ES-I3 (cell line): ENCODE data around the gene SPTBN5.

ENCODE experiments used
- H3K36me3 ChIP-seq: 2 replicates; pipeline ENCODE4 v1.6.1; 2013; ENCODE audit warnings: mild to moderate bottlenecking, low read length, control low read depth, moderate library complexity; ENCODE audit not compliant: insufficient read depth
- H3K4me1 ChIP-seq: 2 replicates; pipeline ENCODE4 v1.6.1; 2013; ENCODE audit warnings: mild to moderate bottlenecking, control low read depth, low read length; ENCODE audit not compliant: insufficient read depth
- H3K9ac ChIP-seq: 2 replicates; pipeline ENCODE4 v1.6.1; 2013; ENCODE audit warnings: low read depth, mild to moderate bottlenecking, low read length, moderate library complexity
- H3K9me3 ChIP-seq: 2 replicates; pipeline ENCODE4 v1.6.1; 2013; ENCODE audit warnings: mild to moderate bottlenecking, low read length, moderate library complexity; ENCODE audit not compliant: control insufficient read depth, insufficient read depth

The SPTBN5 gene

GRCh38 chr15:41890050-41890690 lies 3.7 kb downstream of the SPTBN5 start:
- H3K9ac ChIP-seq, result no peak overlapping the region
- peaks cover 3% of the 10 kb centered on the region; the same call in 1 of the 2 replicates for H3K4me1 ChIP-seq
- no peaks in the 10 kb centered on the region for H3K9me3 ChIP-seq
- no peaks in the 10 kb centered on the region for H3K36me3 ChIP-seq

- Histone ChIP-seq H3K4me1 (0 out of 2 replicates have a peak, but pooled peaks cover 2% of the 10 kb centered on the region), H3K9ac (no peak overlapping the region)
Measured at GRCh38 chr15:41888662-41889253, 5.1 kb downstream of the SPTBN5 start.

DNA sequence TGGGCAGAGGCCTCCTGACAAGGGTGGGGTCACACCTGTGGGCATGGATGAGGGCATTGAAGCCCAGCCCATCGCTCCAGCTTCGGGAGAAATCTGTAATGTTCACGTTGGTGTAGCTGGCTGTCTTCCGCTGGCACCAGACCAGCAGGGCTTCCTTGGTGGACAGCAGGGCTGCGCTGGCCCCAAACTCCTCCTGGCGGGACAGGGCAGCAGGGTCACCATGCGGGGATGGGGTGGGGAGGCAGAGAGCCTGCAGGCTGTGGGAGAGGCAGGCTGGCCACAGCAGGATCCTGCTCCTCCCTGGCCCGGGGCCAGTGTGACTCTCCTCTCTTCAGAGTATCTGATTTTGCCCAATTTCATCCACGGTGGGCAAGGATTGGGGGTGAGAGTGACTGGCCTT lies 6.0 kb downstream of the SPTBN5 start:
- Histone ChIP-seq H3K4me1 (peaks cover 3% of the 10 kb centered on the region; the same call in 1 of the 2 replicates), H3K9me3 (no peaks in the 10 kb centered on the region), H3K9ac (no peak overlapping the region), H3K36me3 (no peaks in the 10 kb centered on the region)

More at GRCh38 chr15:41888662-41889253, 5.1 kb downstream of the SPTBN5 start:
- Histone ChIP-seq H3K36me3 (no peaks in the 10 kb centered on the region), H3K9me3 (no peaks in the 10 kb centered on the region)

GRCh38 chr15:41887161-41887560 lies 6.7 kb downstream of the SPTBN5 start:
- Histone ChIP-seq H3K9ac (no peak overlapping the region), H3K4me1 (peaks cover 6% of the 10 kb centered on the region; the same call in 1 of the 2 replicates), H3K9me3 (no peaks in the 10 kb centered on the region), H3K36me3 (no peaks in the 10 kb centered on the region)

DNA sequence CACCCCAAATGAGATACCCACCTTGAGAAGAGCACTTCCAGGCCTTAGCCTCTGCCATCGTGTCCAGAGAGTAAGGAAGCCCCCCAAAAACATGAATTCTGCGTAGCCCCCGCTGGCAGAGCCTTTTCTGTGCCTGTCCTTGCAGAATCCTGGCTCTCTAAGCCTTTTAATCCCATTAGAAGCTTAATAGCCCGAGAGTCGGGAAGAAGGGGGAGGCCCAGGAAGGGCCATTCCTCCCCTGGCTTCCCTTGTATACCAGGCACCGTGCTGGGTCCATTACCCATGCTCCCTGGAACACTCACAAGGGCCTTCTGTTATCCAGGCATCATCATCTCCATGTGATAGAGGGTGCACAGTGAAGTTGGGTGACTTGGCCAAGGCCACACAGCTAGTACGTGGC lies 7.1 kb downstream of the SPTBN5 start:
- Histone ChIP-seq H3K36me3 (no peaks in the 10 kb centered on the region), H3K9ac (no peak overlapping the region), H3K9me3 (no peaks in the 10 kb centered on the region), H3K4me1 (peaks cover 6% of the 10 kb centered on the region; the same call in 1 of the 2 replicates)

- H3K9ac ChIP-seq, result no peak overlapping the region
- H3K36me3 ChIP-seq, result no peaks in the 10 kb centered on the region
- H3K9me3 ChIP-seq, result no peaks in the 10 kb centered on the region
- peaks cover 3% of the 10 kb centered on the region; the same call in 1 of the 2 replicates for H3K4me1 ChIP-seq
Measured at GRCh38 chr15:41885841-41886240, 8.0 kb downstream of the SPTBN5 start.

- no peaks in the 10 kb centered on the region for H3K36me3 ChIP-seq
- H3K9me3 ChIP-seq, result no peaks in the 10 kb centered on the region
- H3K4me1 ChIP-seq, result peaks cover 3% of the 10 kb centered on the region; the same call in 1 of the 2 replicates
- H3K9ac ChIP-seq, result no peak overlapping the region
Measured at GRCh38 chr15:41885321-41885720, 8.5 kb downstream of the SPTBN5 start.

GRCh38 chr15:41884458-41884857 lies 9.4 kb downstream of the SPTBN5 start:
- peaks cover 3% of the 10 kb centered on the region; the same call in 1 of the 2 replicates for H3K4me1 ChIP-seq
- no peak overlapping the region for H3K9ac ChIP-seq
- no peaks in the 10 kb centered on the region for H3K9me3 ChIP-seq
- H3K36me3 ChIP-seq, result no peaks in the 10 kb centered on the region

- no peaks in the 10 kb centered on the region for H3K36me3 ChIP-seq
- H3K9me3 ChIP-seq, result no peaks in the 10 kb centered on the region
- peaks cover 3% of the 10 kb centered on the region; the same call in 1 of the 2 replicates for H3K4me1 ChIP-seq
- H3K9ac ChIP-seq, result no peak overlapping the region
Measured at GRCh38 chr15:41883484-41883825, 10.4 kb downstream of the SPTBN5 start.

DNA sequence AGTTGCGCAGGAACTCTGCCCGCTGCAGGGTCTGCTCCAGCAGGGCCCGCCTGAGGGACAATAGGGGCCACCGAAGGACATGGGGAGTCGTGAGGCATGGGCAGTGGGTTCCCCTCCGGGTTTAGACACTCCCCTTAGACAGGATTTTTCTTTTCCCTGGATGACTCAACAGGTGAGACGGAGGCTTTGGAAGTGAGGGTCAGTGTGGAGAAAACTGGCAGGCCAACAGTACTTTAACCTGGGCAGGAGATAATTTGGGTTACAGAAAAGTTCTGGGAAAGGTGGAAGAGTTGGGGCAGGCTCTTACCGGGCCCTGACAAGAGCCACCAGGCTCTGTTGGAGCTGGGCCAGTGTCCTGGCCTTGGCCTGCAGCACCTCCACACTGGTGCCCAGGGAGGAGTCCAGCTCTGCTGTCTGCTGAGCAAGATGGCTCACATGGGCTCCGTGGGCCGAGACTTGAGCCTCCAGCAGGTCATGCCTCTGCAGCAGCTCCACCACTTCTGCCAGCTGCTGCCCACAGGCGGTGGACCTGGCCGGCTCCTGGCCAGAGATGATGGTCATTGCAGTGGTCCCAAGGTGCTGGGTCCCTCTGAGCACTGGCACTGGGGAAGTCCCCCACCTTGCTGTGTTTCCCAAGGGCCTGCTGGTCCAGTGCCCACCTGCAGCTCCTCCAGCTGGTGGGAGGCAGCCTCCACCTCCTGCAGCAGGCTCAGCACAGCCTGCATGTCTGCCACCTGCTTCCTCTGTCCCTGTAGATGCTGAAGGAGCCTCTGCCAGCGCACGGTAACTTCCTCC lies 11.0 kb downstream of the SPTBN5 start:
- peak overlapping the region; percentile 51 for H3K9ac ChIP-seq

GRCh38 chr15:41881920-41882688 lies 11.7 kb downstream of the SPTBN5 start:
- Histone ChIP-seq H3K9ac (peak overlapping the region; percentile 51), H3K9me3 (no peaks in the 10 kb centered on the region)

More for the DNA sequence above, 11.0 kb downstream of the SPTBN5 start:
- Histone ChIP-seq H3K9me3 (no peaks in the 10 kb centered on the region), H3K36me3 (no peaks in the 10 kb centered on the region), H3K4me1 (peaks cover 3% of the 10 kb centered on the region; the same call in 1 of the 2 replicates)

DNA sequence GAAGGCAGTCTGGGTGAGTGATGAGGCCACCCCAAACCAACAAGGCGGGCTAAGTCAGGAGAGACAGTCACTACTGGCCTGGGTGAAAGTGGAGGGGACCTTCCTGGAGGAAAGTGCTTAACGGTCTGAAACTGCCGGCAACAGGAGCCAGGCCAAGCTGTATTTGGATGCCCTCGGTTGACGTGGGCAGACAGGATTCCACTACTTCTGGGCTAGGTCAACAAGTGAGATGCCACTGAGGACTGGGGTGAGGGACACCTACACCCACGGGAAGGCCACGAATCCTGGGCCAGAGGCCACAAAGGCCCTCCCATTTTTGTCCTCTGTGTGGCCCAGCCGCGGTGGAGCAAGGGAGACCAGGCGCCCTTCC lies 12.3 kb downstream of the SPTBN5 start:
- no peaks in the 10 kb centered on the region for H3K36me3 ChIP-seq
- H3K9ac ChIP-seq, result no peak overlapping the region
- H3K4me1 ChIP-seq, result peaks cover 3% of the 10 kb centered on the region; the same call in 1 of the 2 replicates
- no peaks in the 10 kb centered on the region for H3K9me3 ChIP-seq

More at GRCh38 chr15:41881920-41882688, 11.7 kb downstream of the SPTBN5 start:
- H3K4me1 ChIP-seq, result peaks cover 3% of the 10 kb centered on the region; the same call in 1 of the 2 replicates
- no peaks in the 10 kb centered on the region for H3K36me3 ChIP-seq

- H3K4me1 ChIP-seq, result peaks cover 3% of the 10 kb centered on the region; the same call in 1 of the 2 replicates
- H3K9ac ChIP-seq, result no peak overlapping the region
- no peaks in the 10 kb centered on the region for H3K9me3 ChIP-seq
Measured at GRCh38 chr15:41881086-41881485, 12.8 kb downstream of the SPTBN5 start.

More at GRCh38 chr15:41881086-41881485, 12.8 kb downstream of the SPTBN5 start:
- no peaks in the 10 kb centered on the region for H3K36me3 ChIP-seq
